K562 (cell line): Measurements from ENCODE around the gene PRELID3B. TPM values are rescaled to one million over a fixed set of nuclear protein-coding genes. Genes with fewer than 3 reads are reported as not detected.

Source experiments
- ATAC-seq: fragments of 200-7000 bp; cut with Tn5 transposase; 3 replicates; pipeline ENCODE4 v1.9.1; 2020; ENCODE audit warnings: moderate library complexity
- BruUV-seq: library from RNA; stranded (reverse); fragments of 400-500 nt; replicated peaks from 2 replicates; lab custom pipeline; 2021; lab: Mats Ljungman, UMichigan
- CTCF ChIA-PET: fragments of 300-600 bp; formaldehyde crosslinking; extraction: SDS; loops from one replicate; lab custom pipeline; 2021; ENCODE audit warnings: low intra/inter-chr PET ratio; lab: Yijun Ruan, JAX
- POLR2A ChIA-PET: fragments of 300-600, 350-650 bp; sonication (Branson Sonifier 250); formaldehyde crosslinking; extraction: SDS; loops from one replicate; lab custom pipeline; 2021; ENCODE audit warnings: antibody characterized with exemption, inconsistent platforms; lab: Yijun Ruan, JAX
- DNase-seq, 4 experiments: peaks; one replicate each; pipeline versions ENCODE4 v3.0.0 to v3.0.0-alpha.2; 2011 to 2018; ENCODE audit warnings: low spot score in 3 of 4, mixed read lengths in 3 of 4; ENCODE audit errors: extremely low read depth in 1 of 4
- FAIRE-seq: peaks from 2 replicates; lab custom pipeline; 2011; peaks lifted over from hg19 to GRCh38; lab: Jason Lieb, UNC
- H2AFZ ChIP-seq: 2 replicates; pipeline ENCODE4 v1.6.0; 2011; ENCODE audit warnings: low read depth, low read length, control low read depth, inconsistent platforms
- H3K27ac ChIP-seq: fragments of 200-600 bp; 3 replicates; pipeline ENCODE4 v1.8.0; 2011; ENCODE audit warnings: low read depth, mild to moderate bottlenecking, control low read depth, inconsistent platforms, low read length, moderate library complexity, mixed read lengths; ENCODE audit errors: extremely low read depth
- H3K27me3 ChIP-seq, 2 experiments: fragments of 300-600 bp in 1 of 2; 2 replicates in 1 of 2; 3 replicates in 1 of 2; pipeline versions ENCODE4 v1.6.0 to v1.8.0; 2011; ENCODE audit warnings: inconsistent platforms in 2 of 2, low read length in 2 of 2, mild to moderate bottlenecking in 1 of 2, mixed read lengths in 1 of 2, moderate library complexity in 1 of 2; ENCODE audit not compliant: control insufficient read depth in 2 of 2, insufficient read depth in 2 of 2
- H3K36me3 ChIP-seq: fragments of 300-600 bp; 3 replicates; pipeline ENCODE4 v1.8.0; 2011; ENCODE audit warnings: mild to moderate bottlenecking, low read length, inconsistent platforms; ENCODE audit not compliant: control insufficient read depth, insufficient read depth
- H3K4me1 ChIP-seq, 2 experiments: fragments of 200-600 bp in 1 of 2; replicated peaks in 1 of 2; 2 replicates in 1 of 2; 3 replicates in 1 of 2; pipeline versions ENCODE4 v1.5.1 to v1.8.0; 2011; ENCODE audit warnings: inconsistent platforms in 2 of 2, low read length in 2 of 2, mild to moderate bottlenecking in 1 of 2, mixed read lengths in 1 of 2, moderate library complexity in 1 of 2; ENCODE audit not compliant: control insufficient read depth in 2 of 2, insufficient read depth in 2 of 2
- H3K4me2 ChIP-seq: 2 replicates; pipeline ENCODE4 v1.6.1; 2011; ENCODE audit warnings: low read length, control low read depth, inconsistent platforms, mixed read lengths; ENCODE audit not compliant: insufficient read depth
- H3K4me3 ChIP-seq: fragments of 200-600 bp; sonication (generic), shearing (Covaris generic); 2 replicates; pipeline ENCODE4 v1.5.1; 2016; ENCODE audit warnings: control low read depth, inconsistent platforms
- H3K79me2 ChIP-seq: fragments of 200-600 bp; 3 replicates; pipeline ENCODE4 v1.8.0; 2011; ENCODE audit warnings: low read length, inconsistent platforms; ENCODE audit not compliant: control insufficient read depth, insufficient read depth
- H3K9ac ChIP-seq, 2 experiments: 2 replicates each; pipeline versions ENCODE4 v1.6.0 to v1.6.1; 2011; ENCODE audit warnings: low read depth in 2 of 2, low read length in 2 of 2, control low read depth in 1 of 2, inconsistent platforms in 1 of 2, mild to moderate bottlenecking in 1 of 2, mixed read lengths in 1 of 2; ENCODE audit not compliant: insufficient read depth in 1 of 2
- H3K9me1 ChIP-seq: one replicate; pipeline ENCODE4 v1.6.0; 2011; ENCODE audit warnings: inconsistent platforms, mild to moderate bottlenecking, low read length, moderate library complexity; ENCODE audit not compliant: control insufficient read depth, insufficient read depth
- H3K9me3 ChIP-seq: replicated peaks from 2 replicates; pipeline ENCODE4 v1.5.1; 2011; ENCODE audit warnings: low read depth, low read length, inconsistent platforms; ENCODE audit not compliant: control insufficient read depth, insufficient read depth
- H4K20me1 ChIP-seq: replicated peaks from 2 replicates; pipeline ENCODE4 v1.6.1; 2011; ENCODE audit warnings: low read length, inconsistent platforms, mixed read lengths; ENCODE audit not compliant: control insufficient read depth, insufficient read depth
- FOXK2 ChIP-seq, 2 experiments: fragments of 450-650 bp; IDR thresholded peaks in 1 of 2; conservative IDR thresholded peaks in 1 of 2; 2 replicates each; pipeline ENCODE4 v1.6.1; 2016; ENCODE audit warnings: low read depth in 2 of 2, mild to moderate bottlenecking in 1 of 2
- MCM7 ChIP-seq, 2 experiments: fragments of 450-650 bp; IDR thresholded peaks; 2 replicates each; pipeline ENCODE4 v1.6.1; 2016 to 2018
- SMC3 ChIP-seq: conservative IDR thresholded peaks from 2 replicates; pipeline ENCODE4 v1.6.1; 2011; ENCODE audit warnings: low read depth, low read length, improper control_type of control experiment; ENCODE audit not compliant: insufficient read depth
- ZFPM2 ChIP-seq: fragments of 250-450 bp; sonication (Bioruptor Pico); IDR thresholded peaks from 2 replicates; pipeline ENCODE4 v1.5.1; 2022; ENCODE audit warnings: mild to moderate bottlenecking
- ZNF197 ChIP-seq: fragments of 200-800 bp; sonication (Bioruptor generic); IDR thresholded peaks from 2 replicates; pipeline ENCODE4 v1.6.1; 2016; ENCODE audit warnings: low read depth, missing genetic modification characterization, missing compliant biosample characterization
- WGBS: fragments of 100-300 bp; shearing (Covaris generic); methylation state at CpG from one replicate; pipeline ENCODE4 v1.1.6; 2016; ENCODE audit warnings: low coverage, mixed read lengths; ENCODE audit not compliant: insufficient coverage; ENCODE audit errors: missing lambda C conversion rate; 5-methylcytosine and 5-hydroxymethylcytosine counted together
- in situ Hi-C: fragments of 300-500 bp; cut with MboI; formaldehyde crosslinking; loops from 4 replicates; pipeline ENCODE4 v1.15.0; 2018; ENCODE audit warnings: inconsistent platforms, mixed read lengths
- intact Hi-C: fragments of 100-400 bp; cut with micrococcal nuclease; formaldehyde crosslinking; loops from 2 replicates; pipeline ENCODE4 v1.14.2; 2022
- polyA plus RNA-seq, 8 experiments: library from polyadenylated mRNA; depleted of rRNA in 4 of 8; stranded (reverse) in 5 of 8; unstranded in 3 of 8; fragments of >200 nt; fragmentation: Nextera tagmentation in 2 of 8; fragmentation: Illumina TruSeq in 1 of 8; extraction: Ambion mirVana in 2 of 8; extraction: Trizol in 1 of 8; gene quantifications; 2 replicates each; pipeline versions ENCODE4 v1.2.1 to v1.2.3, GENCODE V29; 2011 to 2014; ENCODE audit warnings: inconsistent platforms in 1 of 8, missing spikeins in 1 of 8
- total RNA-seq, 7 experiments: library from RNA; depleted of rRNA in 6 of 7; stranded (reverse); fragments of >200 nt in 6 of 7; fragmentation: Illumina TruSeq in 2 of 7; extraction: Trizol in 2 of 7; gene quantifications; 2 replicates each; pipeline versions ENCODE4 v1.2.1 to v1.2.3, GENCODE V29; 2011 to 2021; ENCODE audit warnings: low replicate concordance in 1 of 7

Gene PRELID3B
- total and polyA plus RNA-seq, 9 of the 15 experiments (the other 6 are each of a cell fraction or from before 2014, with no cell fraction given), result 77.0 to 186 (median 101) TPM

GRCh38 chr20:59015411-59015810 lies 27.2 kb downstream of the PRELID3B start:
- Histone ChIP-seq H4K20me1 (no peaks in the 10 kb centered on the region), H3K9me3 (no peaks in the 10 kb centered on the region), H2AFZ (no peak overlapping the region), H3K36me3 (peaks cover 6% of the 10 kb centered on the region; the same call in 1 of the 3 replicates), H3K27me3 (no peaks in the 10 kb centered on the region), H3K4me2 (no peak overlapping the region), H3K4me3 (no peak overlapping the region), H3K9ac (peak overlapping the region; percentile 32 to 78; a peak in 3 of 4 replicates), H3K27ac (no peak overlapping the region), H3K79me2 (peaks cover 17% of the 10 kb centered on the region), H3K9me1 (no peaks in the 10 kb centered on the region), H3K4me1 (peaks cover 83 to 88% of the 10 kb centered on the region in 2 experiments)
- no peak for ATAC-seq
- in situ Hi-C loops, result no loop called here
- ChIA-PET CTCF (no interaction called here), POLR2A (interaction anchor here (0.6 to 1.2 kb wide), 3 partner anchors 8 to 16 kb away, joined by 3 read pairs; no protein-coding TSS in a partner anchor)
- TF ChIP-seq ZFPM2 (CRISPR knock-in tag), result no peak
- TF ChIP-seq FOXK2 (conservative IDR thresholded peaks at IDR 0.05 in 1 of 2, IDR thresholded peaks at IDR 0.05 in 1 of 2; ENCODE audit: low read depth in 2 of 2), result no peak
- TF ChIP-seq SMC3, result no peak
- no peak for TF ChIP-seq MCM7 (IDR thresholded peaks at IDR 0.05)
- TF ChIP-seq ZNF197 (CRISPR knock-in tag), result no peak
- intact Hi-C loops, result no loop called here
- WGBS, result 89% methylated on average over 14 of the region's 16 CpGs
- no TSS peak for BruUV-seq
- DNase-seq, result no peak
- FAIRE-seq, result no peak
